Measurements from ENCODE around the gene ZDHHC23. TPM values are rescaled to one million over a fixed set of nuclear protein-coding genes. Genes with fewer than 3 reads are reported as not detected.

The ZDHHC23 gene
- total RNA-seq, 1 donor from 2014 or later, result 21.4 TPM

GRCh38 chr3:114011059-114011797, 63.4 kb downstream of the ZDHHC23 start:
- no peak for DNase-seq

Other genes with a start within 250 kb of the ZDHHC23 start
- 200 and 201 TPM in 2 replicates for gene NAA50, start 201.8 kb upstream of the ZDHHC23 start, total RNA-seq
- 150 and 196 TPM in 2 replicates for gene ATP6V1A, start 201.0 kb upstream of the ZDHHC23 start, total RNA-seq
- gene GRAMD1C, start 109.2 kb upstream of the ZDHHC23 start, total RNA-seq, result 58.2 and 65.7 TPM in 2 replicates
- 1.3 and 3.2 TPM in 2 replicates for gene CCDC191, start 108.5 kb downstream of the ZDHHC23 start, total RNA-seq
- 33.2 and 38.5 TPM in 2 replicates for gene QTRT2, start 108.7 kb downstream of the ZDHHC23 start, total RNA-seq
- gene DRD3, start 231.0 kb downstream of the ZDHHC23 start, total RNA-seq, result not detected in 2 replicates

Data from dermis blood vessel endothelial cell (primary cell).